ENCODE data around the gene CLCN7. TPM values are rescaled to one million over a fixed set of nuclear protein-coding genes. Genes with fewer than 3 reads are reported as not detected.

The CLCN7 gene
- total RNA-seq, 1 experiment from 2014 or later, result 110 TPM

DNA sequence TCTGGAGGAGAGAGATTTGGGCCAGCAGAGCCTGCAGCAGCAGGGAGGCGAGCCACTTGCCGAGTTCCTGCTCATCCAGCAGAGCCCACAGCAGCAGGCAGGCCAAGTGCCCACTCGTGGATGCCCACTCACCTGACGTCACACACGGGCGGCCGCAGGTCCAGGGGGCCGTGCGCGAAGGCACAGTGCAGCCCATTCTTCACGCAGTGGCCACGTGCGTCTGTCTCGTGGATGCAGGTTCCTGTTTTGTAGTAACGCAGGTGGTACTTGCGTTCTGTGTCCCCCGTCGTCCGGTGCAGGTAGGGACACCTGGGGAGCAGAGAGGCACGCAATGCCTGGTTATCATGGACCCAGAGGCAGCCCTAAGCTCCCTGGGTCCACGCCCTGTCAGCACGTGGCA, 71.8 kb downstream of the CLCN7 start:
- Histone ChIP-seq H3K4me3 (no peak overlapping the region), H3K4me2 (no peak overlapping the region), H3K27ac (no peak overlapping the region), H4K20me1 (ENCODE audit: insufficient read depth) (peaks cover 13% of the 10 kb centered on the region), H3F3A (ENCODE audit: insufficient read depth, low read depth) (no peaks in the 10 kb centered on the region; the same call in 1 of the 2 replicates), H2AFZ (no peak overlapping the region), H3K9me3 (ENCODE audit: insufficient read depth, low read depth) (no peaks in the 10 kb centered on the region), H3K9me2 (ENCODE audit: insufficient read depth) (no peaks in the 10 kb centered on the region), H3K27me3 (ENCODE audit: insufficient read depth, low read depth) (no peaks in the 10 kb centered on the region), H3K4me1 (replicated peaks; ENCODE audit: insufficient read depth) (peaks cover 3% of the 10 kb centered on the region; the same call in 1 of the 2 replicates), H3K79me2 (ENCODE audit: low read depth) (peaks cover 5% of the 10 kb centered on the region), H3K36me3 (ENCODE audit: low read depth) (no peaks in the 10 kb centered on the region)
- no peak for TF ChIP-seq CTCF (conservative IDR thresholded peaks at IDR 0.05)
- TF ChIP-seq EZH2 (IDR thresholded peaks at IDR 0.05; ENCODE audit: low read depth), result no peak
- no TSS peak for BruUV-seq (replicated peaks)
- DNase-seq, result no peak
- ChIA-PET CTCF (no interaction called here), POLR2A (ENCODE audit: unreplicated experiment) (no interaction called here)
- intact Hi-C loops (cut with micrococcal nuclease; ENCODE audit: unreplicated experiment), result no loop called here

GRCh38 chr16:1401758-1402154, 73.1 kb downstream of the CLCN7 start:
- BruUV-seq (replicated peaks), result TSS peak; percentile 9

DNA sequence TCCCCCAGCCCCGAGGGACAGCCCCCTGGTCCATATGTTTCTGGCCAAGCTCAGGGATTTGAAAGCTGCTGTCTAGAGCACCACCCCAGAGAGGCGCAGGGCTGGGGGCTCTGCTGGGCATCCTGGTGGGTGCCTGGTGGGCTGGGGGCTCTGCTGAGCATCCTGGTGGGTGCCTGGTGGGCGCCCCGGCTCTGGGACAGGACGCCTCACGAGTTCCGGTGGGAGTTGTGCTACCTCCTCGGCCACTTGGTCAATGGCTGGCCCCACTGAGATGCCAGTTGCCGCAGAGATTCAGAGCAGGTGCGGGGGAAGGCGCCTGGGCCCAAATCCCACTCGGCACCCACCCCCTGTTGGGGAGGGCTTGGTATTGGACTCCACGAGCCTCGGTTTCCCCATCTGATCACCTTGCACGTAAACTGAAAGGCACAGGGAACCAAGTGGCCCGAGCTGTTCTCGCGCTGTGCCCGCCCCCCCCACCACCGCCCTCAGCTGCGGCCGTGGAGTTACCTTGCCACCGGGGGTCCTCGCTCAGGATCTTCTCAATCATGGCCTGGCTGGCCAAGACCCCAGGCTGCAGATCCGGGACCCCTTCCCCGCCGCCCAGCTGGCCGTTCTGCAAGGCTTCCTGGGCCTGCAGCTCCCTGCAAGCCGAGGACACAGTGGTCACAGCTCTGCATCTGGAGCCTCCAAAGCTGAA, 73.6 kb downstream of the CLCN7 start:
- no peak overlapping the region for H3K4me3 ChIP-seq
- no peaks in the 10 kb centered on the region for H3K79me2 ChIP-seq (ENCODE audit: low read depth)
- intact Hi-C loops (cut with micrococcal nuclease; ENCODE audit: unreplicated experiment), result no loop called here
- H3F3A ChIP-seq (ENCODE audit: insufficient read depth, low read depth), result no peaks in the 10 kb centered on the region; the same call in 1 of the 2 replicates
- no peaks in the 10 kb centered on the region for H3K9me3 ChIP-seq (ENCODE audit: insufficient read depth, low read depth)
- no peaks in the 10 kb centered on the region for H3K9me2 ChIP-seq (ENCODE audit: insufficient read depth)
- H4K20me1 ChIP-seq (ENCODE audit: insufficient read depth), result no peaks in the 10 kb centered on the region
- no peak for DNase-seq
- H3K36me3 ChIP-seq (ENCODE audit: low read depth), result no peaks in the 10 kb centered on the region
- BruUV-seq (replicated peaks), result no TSS peak
- no peak for TF ChIP-seq EZH2 (IDR thresholded peaks at IDR 0.05; ENCODE audit: low read depth)
- no peak for TF ChIP-seq CTCF (conservative IDR thresholded peaks at IDR 0.05)
- no peak overlapping the region for H3K27ac ChIP-seq
- no peak overlapping the region for H2AFZ ChIP-seq
- no peak overlapping the region for H3K4me2 ChIP-seq
- no peaks in the 10 kb centered on the region for H3K27me3 ChIP-seq (ENCODE audit: insufficient read depth, low read depth)
- CTCF ChIA-PET, result no interaction called here
- H3K4me1 ChIP-seq (replicated peaks; ENCODE audit: insufficient read depth), result no peaks in the 10 kb centered on the region
- POLR2A ChIA-PET (ENCODE audit: unreplicated experiment), result no interaction called here

More at GRCh38 chr16:1401758-1402154, 73.1 kb downstream of the CLCN7 start:
- no peaks in the 10 kb centered on the region for H3K9me2 ChIP-seq (ENCODE audit: insufficient read depth)
- DNase-seq, result no peak
- intact Hi-C loops (cut with micrococcal nuclease; ENCODE audit: unreplicated experiment), result no loop called here
- no peaks in the 10 kb centered on the region for H3K4me1 ChIP-seq (replicated peaks; ENCODE audit: insufficient read depth)
- ChIA-PET CTCF (no interaction called here), POLR2A (ENCODE audit: unreplicated experiment) (no interaction called here)
- no peak overlapping the region for H3K27ac ChIP-seq
- no peaks in the 10 kb centered on the region for H3K9me3 ChIP-seq (ENCODE audit: insufficient read depth, low read depth)
- H3K4me2 ChIP-seq, result no peak overlapping the region
- 0 out of 2 replicates have a peak, but pooled peaks cover 3% of the 10 kb centered on the region for H4K20me1 ChIP-seq (ENCODE audit: insufficient read depth)
- H2AFZ ChIP-seq, result no peak overlapping the region
- H3K36me3 ChIP-seq (ENCODE audit: low read depth), result no peaks in the 10 kb centered on the region
- TF ChIP-seq EZH2 (IDR thresholded peaks at IDR 0.05; ENCODE audit: low read depth) (no peak), CTCF (conservative IDR thresholded peaks at IDR 0.05) (no peak)
- no peaks in the 10 kb centered on the region for H3K27me3 ChIP-seq (ENCODE audit: insufficient read depth, low read depth)
- no peak overlapping the region for H3K4me3 ChIP-seq
- H3K79me2 ChIP-seq (ENCODE audit: low read depth), result no peaks in the 10 kb centered on the region
- no peaks in the 10 kb centered on the region; the same call in 1 of the 2 replicates for H3F3A ChIP-seq (ENCODE audit: insufficient read depth, low read depth)

Data from PC-9 (cell line).